ENCODE data around the gene TYROBP. TPM values are rescaled to one million over a fixed set of nuclear protein-coding genes. Genes with fewer than 3 reads are reported as not detected.

The TYROBP gene
- total RNA-seq, 2 donors from 2014 or later = 30.6 to 60.7 TPM

- Histone ChIP-seq H3K4me3 (peak within 1 kb of the TSS; percentile 24 to 37), H3K9me3 (no peaks in the 10 kb centered on the region), H3K36me3 (no peaks in the 10 kb centered on the region), H3K4me1 (replicated peaks) (no peaks in the 10 kb centered on the region), H3K27me3 (replicated peaks; ENCODE audit: insufficient read depth) (peaks cover 11% of the 10 kb centered on the region), H3K27ac (no peak within 1 kb of the TSS)
- intact Hi-C loops (cut with DNase I) = no loop called here
- DNase-seq (ENCODE audit: low spot score) = no peak
- TF ChIP-seq POLR2A (IDR thresholded peaks at IDR 0.05) (no peak), POLR2AphosphoS5 (IDR thresholded peaks at IDR 0.05) (no peak), CTCF (IDR thresholded peaks at IDR 0.05) (no peak)
- WGBS = 1% methylated on average over 42 of the region's 42 CpGs
Measured at GRCh38 chr19:35856546-35857149, 51.4 kb downstream of the TYROBP start, which contains the start of gene KIRREL2. TSS of gene KIRREL2 (plus strand) at chr19:35856911. CDS start at chr19:35857120, 209 bp downstream.

Small RNA genes within 50 kb of the gene (small RNA-seq; reads per million reads assigned to genes)
- gene AF038458.1 = 0 reads per million in 2 donors
- gene RN7SL402P = 0 reads per million in 2 donors

Other genes with a start within 250 kb of the TYROBP start
- gene UPK1A, start 241.8 kb downstream of the TYROBP start, total RNA-seq = 1 to 10 TPM; 3.8 to 5.5 TPM
- gene ZBTB32, start 203.7 kb downstream of the TYROBP start, total RNA-seq = 1 to 10 TPM in 1 of 2 donors, not detected in 1; 3.1 TPM
- 10 to 100 TPM; 32.3 to 89.5 TPM for gene KMT2B, start 190.3 kb downstream of the TYROBP start, total RNA-seq
- gene IGFLR1, start 165.8 kb downstream of the TYROBP start, total RNA-seq = 10 to 100 TPM in 1 of 2 donors, 1 to 10 TPM in 1; 9.4 to 16.1 TPM
- gene U2AF1L4, start 162.9 kb downstream of the TYROBP start, total RNA-seq = 10 to 100 TPM; 14.6 to 45.0 TPM
- 10 to 100 TPM; 39.9 to 65.2 TPM for gene PSENEN, start 162.6 kb downstream of the TYROBP start, total RNA-seq
- 10 to 100 TPM in 1 of 2 donors, 1 to 10 TPM in 1; 4.2 to 13.0 TPM for gene LIN37, start 159.7 kb downstream of the TYROBP start, total RNA-seq
- 10 to 100 TPM; 32.2 to 78.5 TPM for gene HSPB6, start 151.3 kb downstream of the TYROBP start, total RNA-seq
- 10 to 100 TPM; 13.6 to 19.2 TPM for gene PROSER3, start 150.1 kb downstream of the TYROBP start, total RNA-seq
- 10 to 100 TPM; 13.2 to 38.1 TPM for gene ARHGAP33, start 132.7 kb downstream of the TYROBP start, total RNA-seq
- not detected for gene PRODH2, start 95.5 kb downstream of the TYROBP start, total RNA-seq
- gene NPHS1, start 55.8 kb downstream of the TYROBP start, total RNA-seq = under 1 TPM in 1 of 2 donors, not detected in 1; 0.23 TPM
- gene KIRREL2, start 51.4 kb downstream of the TYROBP start, total RNA-seq = 1 to 10 TPM in 1 of 2 donors, not detected in 1; 1.2 TPM
- 10 to 100 TPM in 1 of 2 donors, 1 to 10 TPM in 1; 3.6 to 38.0 TPM for gene APLP1, start 39.7 kb downstream of the TYROBP start, total RNA-seq
- gene NFKBID, start 7.8 kb downstream of the TYROBP start, total RNA-seq = 10 to 100 TPM in 1 of 2 donors, 1 to 10 TPM in 1; 5.6 to 10.8 TPM
- gene HCST, start 5.8 kb downstream of the TYROBP start, total RNA-seq = 1 to 10 TPM in 1 of 2 donors, not detected in 1; 4.9 TPM
- 10 to 100 TPM; 21.7 to 32.3 TPM for gene LRFN3, start 28.1 kb upstream of the TYROBP start, total RNA-seq
- 10 to 100 TPM; 32.4 to 75.1 TPM for gene SDHAF1, start 86.9 kb upstream of the TYROBP start, total RNA-seq
- gene SYNE4, start 100.5 kb upstream of the TYROBP start, total RNA-seq = 10 to 100 TPM; 14.2 to 41.1 TPM
- gene ALKBH6, start 105.9 kb upstream of the TYROBP start, total RNA-seq = 10 to 100 TPM; 42.0 to 49.0 TPM
- 10 to 100 TPM in 1 of 2 donors, 1 to 10 TPM in 1; 7.4 to 31.2 TPM for gene CLIP3, start 124.6 kb upstream of the TYROBP start, total RNA-seq
- gene THAP8, start 146.0 kb upstream of the TYROBP start, total RNA-seq = 10 to 100 TPM; 12.0 to 21.9 TPM
- 10 to 100 TPM in 1 of 2 donors, under 1 TPM in 1; 0.64 to 28.6 TPM for gene WDR62, start 146.6 kb upstream of the TYROBP start, total RNA-seq
- not detected for gene OVOL3, start 202.8 kb upstream of the TYROBP start, total RNA-seq
- 10 to 100 TPM; 45.6 to 56.7 TPM for gene POLR2I, start 206.6 kb upstream of the TYROBP start, total RNA-seq
- 100 to 1,000 TPM; 119 to 212 TPM for gene TBCB, start 207.2 kb upstream of the TYROBP start, total RNA-seq
- gene CAPNS1, start 231.8 kb upstream of the TYROBP start, total RNA-seq = 100 to 1,000 TPM; 168 to 196 TPM
- 10 to 100 TPM in 1 of 2 donors, 1 to 10 TPM in 1; 6.5 to 28.8 TPM for gene COX7A1, start 244.2 kb upstream of the TYROBP start, total RNA-seq

Data from prostate gland (tissue), 2 donors.